AG09309 (cell line): ENCODE data around the gene ZNF319.

Experiments used
- DNase-seq: peaks from one replicate; pipeline ENCODE4 v3.0.0-alpha.2; 2010; ENCODE audit warnings: low read depth
- H3K4me3 ChIP-seq: 2 replicates; pipeline ENCODE4 v1.5.1; 2011; ENCODE audit warnings: mild to moderate bottlenecking, low read depth, low read length, moderate library complexity; ENCODE audit not compliant: control insufficient read depth
- CTCF ChIP-seq: IDR thresholded peaks from 2 replicates; pipeline ENCODE4 v1.5.1; 2011; ENCODE audit warnings: mild to moderate bottlenecking, low read depth, low read length, inconsistent platforms; ENCODE audit not compliant: insufficient read depth, control insufficient read depth; ENCODE audit errors: missing control alignments

ZNF319 gene

GRCh38 chr16:58000706-58001676 lies 519 bp upstream of the ZNF319 start, which contains the start of gene USB1:
USB1 (plus strand) TSS chr16:58001407; CDS start chr16:58001484, 77 bp downstream.
- DNase-seq = no peak
- peak; percentile 49 for TF ChIP-seq CTCF
- H3K4me3 ChIP-seq = peak within 1 kb of the TSS; percentile 98

DNA sequence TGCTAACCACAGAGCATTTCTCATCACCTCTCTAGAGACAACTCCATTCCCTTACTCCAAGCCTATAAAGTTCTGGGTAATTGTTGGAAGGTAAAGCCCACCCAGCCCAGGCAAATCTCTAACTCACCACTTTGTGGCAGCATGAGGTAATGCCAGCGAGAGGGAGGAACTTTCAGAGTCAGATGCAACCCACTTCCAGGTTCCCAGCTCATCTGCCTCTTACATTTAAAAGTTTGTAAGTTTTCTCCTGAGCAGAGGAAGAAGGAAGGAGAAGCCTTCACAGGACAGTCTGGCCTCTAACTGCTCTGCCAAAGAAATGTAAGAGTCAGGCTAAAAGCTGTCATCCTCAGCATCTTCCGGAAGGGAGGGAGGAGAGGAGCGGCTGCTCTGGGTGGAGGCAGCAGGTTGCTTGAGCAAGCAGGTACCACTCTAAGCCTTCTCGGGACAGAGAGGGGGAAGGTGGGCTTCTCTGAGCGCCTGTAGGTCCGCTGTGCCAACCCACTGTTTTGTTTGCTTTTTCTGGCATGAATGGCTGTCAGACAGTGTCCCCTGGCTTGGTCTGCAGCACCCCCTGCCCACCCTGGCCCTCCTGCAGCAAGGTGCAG lies 1.0 kb downstream of the ZNF319 start:
- H3K4me3 ChIP-seq = peak overlapping the region; percentile 71

GRCh38 chr16:57998992-57999365 lies 1.5 kb downstream of the ZNF319 start:
- no peak for TF ChIP-seq CTCF
- no peak overlapping the region; the same call in 1 of the 2 replicates for H3K4me3 ChIP-seq
- no peak for DNase-seq

More for the DNA sequence above, 1.0 kb downstream of the ZNF319 start:
- no peak for TF ChIP-seq CTCF
- DNase-seq = no peak

DNA sequence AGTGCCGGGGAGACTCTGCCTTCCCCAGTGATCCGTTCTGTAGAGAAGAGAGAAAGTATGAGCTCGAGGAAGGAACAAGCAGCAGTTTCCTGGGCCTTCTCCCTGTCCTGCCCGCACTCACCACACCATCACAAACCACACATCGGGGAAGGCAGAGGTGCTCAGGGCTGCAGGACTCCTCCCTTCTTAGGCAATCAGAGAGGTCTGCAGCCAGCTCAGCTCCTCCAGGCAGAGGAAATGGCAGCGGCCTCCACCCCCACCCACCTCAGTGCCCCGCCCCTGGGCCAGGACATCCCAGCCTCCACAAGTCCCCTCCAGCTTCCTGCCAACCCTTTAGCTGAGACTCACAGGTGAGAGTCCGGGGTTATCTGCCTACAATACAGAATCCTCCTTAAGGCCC lies 2.0 kb downstream of the ZNF319 start:
- no peak overlapping the region for H3K4me3 ChIP-seq
- no peak for TF ChIP-seq CTCF
- DNase-seq = no peak

DNA sequence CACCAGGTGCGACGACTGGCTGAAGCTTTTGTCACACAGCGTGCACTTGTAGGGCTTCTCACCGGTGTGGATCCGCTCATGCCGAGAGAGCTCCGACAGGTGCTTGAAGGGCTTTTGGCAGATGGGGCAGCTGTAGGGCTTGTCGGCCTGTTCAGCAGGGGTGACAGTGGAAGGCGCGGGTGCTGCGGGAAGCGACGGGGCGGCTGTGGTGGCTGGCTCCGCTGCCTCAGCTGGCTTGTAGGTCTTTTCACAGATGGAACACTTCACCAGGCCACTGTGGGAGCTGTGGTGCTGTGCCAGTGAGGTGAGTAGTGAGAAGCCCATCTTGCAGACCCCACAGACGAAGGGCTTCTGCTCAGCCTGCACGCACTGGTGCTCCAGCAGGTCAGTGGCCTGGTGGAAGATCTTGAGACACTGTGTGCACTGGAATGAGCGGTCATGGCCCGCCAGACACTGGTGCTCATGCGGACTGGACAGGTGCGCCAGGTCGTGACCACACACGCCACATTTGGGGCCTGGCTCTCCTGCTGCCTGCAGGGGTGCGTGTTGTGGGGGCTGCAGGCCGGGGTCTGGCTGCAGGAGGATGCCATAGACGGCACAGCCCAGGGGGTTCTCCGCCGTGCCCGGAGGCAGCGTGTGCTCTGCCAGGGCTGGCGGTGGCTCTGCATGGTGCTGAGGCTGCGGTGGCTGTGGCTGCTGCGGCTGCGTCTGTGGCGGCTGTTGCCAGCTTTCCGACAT lies 2.8 kb downstream of the ZNF319 start:
- no peak for DNase-seq
- H3K4me3 ChIP-seq = no peak overlapping the region

More for the DNA sequence above, 2.8 kb downstream of the ZNF319 start:
- TF ChIP-seq CTCF = no peak
